ENCODE measurements around the gene RASSF5.

DNA sequence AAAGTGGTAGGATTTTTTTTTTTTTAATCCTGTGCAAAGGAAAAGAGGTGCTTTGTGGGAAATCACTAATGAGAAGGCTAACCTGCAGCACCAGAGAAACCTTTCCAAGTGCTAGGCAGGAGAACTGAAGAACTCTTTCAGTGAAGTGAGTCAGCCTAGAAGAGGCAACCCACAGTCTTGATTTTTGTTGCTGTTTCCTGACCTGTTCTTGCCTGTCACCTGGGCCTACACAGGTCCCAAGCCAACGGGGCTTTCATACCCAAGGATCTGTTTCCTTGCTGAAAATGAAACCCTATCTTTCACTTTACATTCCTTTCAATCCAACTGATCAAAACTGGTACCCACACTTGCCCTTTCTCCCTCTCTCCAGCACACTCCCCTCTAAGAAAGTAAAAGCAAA lies 44.2 kb upstream of the RASSF5 start:
- TF ChIP-seq CTCF (IDR thresholded peaks at IDR 0.05), result no peak
- no peak for TF ChIP-seq POLR2AphosphoS5 (IDR thresholded peaks at IDR 0.05; ENCODE audit: insufficient read depth in 1 of 2, low read depth in 1 of 2)
- no peak for TF ChIP-seq POLR2A (IDR thresholded peaks at IDR 0.05)
